ENCODE data around the gene MRPL34.

The MRPL34 gene

GRCh38 chr19:17259934-17260333 is 45.7 kb upstream of the MRPL34 start:
- Histone ChIP-seq H3K4me3 (replicated peaks; ENCODE audit: insufficient read depth, low read length) (no peak overlapping the region), H3K27me3 (ENCODE audit: insufficient read depth, poor library complexity, severe bottlenecking) (no peaks in the 10 kb centered on the region), H3K27ac (replicated peaks) (no peak overlapping the region)
- DNase-seq (ENCODE audit: low read depth in 1 of 2, low spot score in 1 of 2), result no peak
- TF ChIP-seq CTCF (IDR thresholded peaks at IDR 0.05; ENCODE audit: insufficient read depth, low read length) (no peak), SPI1 (IDR thresholded peaks at IDR 0.05; ENCODE audit: borderline replicate concordance, low read depth) (no peak), REST (IDR thresholded peaks at IDR 0.05; ENCODE audit: insufficient replicate concordance, low read depth) (no peak), GABPA (IDR thresholded peaks at IDR 0.05; ENCODE audit: low read depth) (no peak), POLR2AphosphoS5 (IDR thresholded peaks at IDR 0.05; ENCODE audit: low read depth) (no peak)

GRCh38 chr19:17260842-17261325 is 44.8 kb upstream of the MRPL34 start:
- H3K4me3 ChIP-seq (replicated peaks; ENCODE audit: insufficient read depth, low read length), result no peak overlapping the region
- DNase-seq (ENCODE audit: low read depth in 1 of 2, low spot score in 1 of 2), result peak in 1 of 2 experiments; percentile 91
- no peaks in the 10 kb centered on the region for H3K27me3 ChIP-seq (ENCODE audit: insufficient read depth, poor library complexity, severe bottlenecking)
- H3K27ac ChIP-seq (replicated peaks), result no peak overlapping the region
- TF ChIP-seq CTCF (IDR thresholded peaks at IDR 0.05; ENCODE audit: insufficient read depth, low read length) (peak; percentile 93), SPI1 (IDR thresholded peaks at IDR 0.05; ENCODE audit: borderline replicate concordance, low read depth) (no peak), GABPA (IDR thresholded peaks at IDR 0.05; ENCODE audit: low read depth) (no peak)

- TF ChIP-seq GABPA (IDR thresholded peaks at IDR 0.05; ENCODE audit: low read depth) (no peak), CTCF (IDR thresholded peaks at IDR 0.05; ENCODE audit: insufficient read depth, low read length) (no peak), REST (IDR thresholded peaks at IDR 0.05; ENCODE audit: insufficient replicate concordance, low read depth) (no peak), SPI1 (IDR thresholded peaks at IDR 0.05; ENCODE audit: borderline replicate concordance, low read depth) (no peak)
- Histone ChIP-seq H3K27me3 (ENCODE audit: insufficient read depth, poor library complexity, severe bottlenecking) (no peaks in the 10 kb centered on the region), H3K4me3 (replicated peaks; ENCODE audit: insufficient read depth, low read length) (no peak overlapping the region), H3K27ac (replicated peaks) (no peak overlapping the region)
- DNase-seq (ENCODE audit: low read depth in 1 of 2, low spot score in 1 of 2), result no peak
Measured at GRCh38 chr19:17262557-17262956, 43.1 kb upstream of the MRPL34 start.
